ENCODE results near the gene CDH6.

DNA sequence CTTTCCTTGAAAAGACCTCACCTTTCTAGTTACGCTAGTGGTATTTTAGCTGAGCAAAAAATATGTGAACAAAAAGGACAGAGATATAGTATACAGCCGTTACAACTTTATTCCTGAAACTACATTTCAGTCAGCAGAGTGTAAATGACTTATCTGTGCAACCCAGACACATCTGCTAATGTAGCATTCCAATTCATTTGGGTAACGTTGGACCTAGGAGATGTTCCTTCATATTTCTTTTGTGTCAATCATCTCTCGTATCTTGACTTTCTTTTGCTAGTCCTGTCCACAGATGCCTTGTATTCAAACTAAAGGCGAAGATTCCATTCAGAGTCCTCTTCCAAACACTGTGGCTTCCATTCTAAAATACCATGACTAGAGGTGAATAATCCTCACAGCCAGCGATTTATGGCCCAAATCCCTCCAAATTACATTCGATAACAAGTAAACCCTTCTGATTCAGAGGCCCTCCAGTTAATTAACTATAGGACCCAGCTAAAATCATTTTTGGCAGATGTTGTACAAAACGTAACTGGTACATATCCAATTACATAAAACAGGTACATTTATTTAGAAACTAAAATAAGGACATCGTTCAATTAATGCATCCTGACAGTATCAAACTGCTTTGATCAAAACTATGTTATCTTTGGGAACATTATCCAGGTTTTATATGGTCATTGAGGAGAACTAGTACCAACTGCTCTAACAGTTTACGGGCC, 182.7 kb downstream of the CDH6 start:
- TF ChIP-seq POLR2A (IDR thresholded peaks at IDR 0.05) (no peak), POLR2AphosphoS5 (IDR thresholded peaks at IDR 0.05) (no peak)
- TF ChIP-seq, protein P1, sequence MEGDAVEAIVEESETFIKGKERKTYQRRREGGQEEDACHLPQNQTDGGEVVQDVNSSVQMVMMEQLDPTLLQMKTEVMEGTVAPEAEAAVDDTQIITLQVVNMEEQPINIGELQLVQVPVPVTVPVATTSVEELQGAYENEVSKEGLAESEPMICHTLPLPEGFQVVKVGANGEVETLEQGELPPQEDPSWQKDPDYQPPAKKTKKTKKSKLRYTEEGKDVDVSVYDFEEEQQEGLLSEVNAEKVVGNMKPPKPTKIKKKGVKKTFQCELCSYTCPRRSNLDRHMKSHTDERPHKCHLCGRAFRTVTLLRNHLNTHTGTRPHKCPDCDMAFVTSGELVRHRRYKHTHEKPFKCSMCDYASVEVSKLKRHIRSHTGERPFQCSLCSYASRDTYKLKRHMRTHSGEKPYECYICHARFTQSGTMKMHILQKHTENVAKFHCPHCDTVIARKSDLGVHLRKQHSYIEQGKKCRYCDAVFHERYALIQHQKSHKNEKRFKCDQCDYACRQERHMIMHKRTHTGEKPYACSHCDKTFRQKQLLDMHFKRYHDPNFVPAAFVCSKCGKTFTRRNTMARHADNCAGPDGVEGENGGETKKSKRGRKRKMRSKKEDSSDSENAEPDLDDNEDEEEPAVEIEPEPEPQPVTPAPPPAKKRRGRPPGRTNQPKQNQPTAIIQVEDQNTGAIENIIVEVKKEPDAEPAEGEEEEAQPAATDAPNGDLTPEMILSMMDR (IDR thresholded peaks at IDR 0.05 in 8 of 11, conservative IDR thresholded peaks at IDR 0.05 in 3 of 11): no peak

Data from spleen (tissue), 7 donors.